ENCODE measurements around the gene TAF11L14. TPM values are rescaled to one million over a fixed set of nuclear protein-coding genes. Genes with fewer than 3 reads are reported as not detected.
A peak's percentile ranks its signal among the peaks of the same experiment; 100 is the strongest.
"Not testable (repeated sequence)": the region's sequence is repeated elsewhere in the genome, so short reads cannot be mapped to it uniquely, and the experiment has no call there.

Gene TAF11L14
- total RNA-seq, 1 donor from 2014 or later, result not detected

GRCh38 chr5:17604951-17605350 lies 29.3 kb upstream of the TAF11L14 start:
- Histone ChIP-seq H3K79me2 (ENCODE audit: low read depth) (no peaks in the 10 kb centered on the region), H3K36me3 (no peaks in the 10 kb centered on the region), H3K27me3 (no peaks in the 10 kb centered on the region), H2AFZ (replicated peaks) (no peak overlapping the region), H3K4me1 (no peaks in the 10 kb centered on the region), H3K4me3 (no peak overlapping the region), H3F3A (ENCODE audit: low read depth) (no peaks in the 10 kb centered on the region), H3K9ac (no peak overlapping the region), H3K4me2 (no peak overlapping the region), H3K9me3 (ENCODE audit: low read depth) (no peaks in the 10 kb centered on the region), H4K20me1 (ENCODE audit: low read depth) (no peaks in the 10 kb centered on the region), H3K27ac (no peak overlapping the region)
- no peaks in the 10 kb centered on the region for H3K9me3 Mint-ChIP-seq
- no peak overlapping the region for H3K27ac Mint-ChIP-seq
- no peaks in the 10 kb centered on the region for H3K4me1 Mint-ChIP-seq
- no peak overlapping the region for H3K4me3 Mint-ChIP-seq
- no peak for TF ChIP-seq CTCF (IDR thresholded peaks at IDR 0.05)
- TF ChIP-seq EZH2 (IDR thresholded peaks at IDR 0.05), result no peak
- TF ChIP-seq EZH2phosphoT487 (IDR thresholded peaks at IDR 0.05), result no peak
- no peak for DNase-seq (ENCODE audit: low spot score)
- no peaks in the 10 kb centered on the region for H3K27me3 Mint-ChIP-seq (ENCODE audit: insufficient read depth, low read depth)
- no peaks in the 10 kb centered on the region for H3K36me3 Mint-ChIP-seq

GRCh38 chr5:17607461-17607860 lies 26.8 kb upstream of the TAF11L14 start:
- not testable (repeated sequence) for H3K9me3 ChIP-seq (ENCODE audit: low read depth); H3K4me1 ChIP-seq; H3K9ac ChIP-seq; H3K79me2 ChIP-seq (ENCODE audit: low read depth); H3K27me3 Mint-ChIP-seq (ENCODE audit: insufficient read depth, low read depth); H3K4me1 Mint-ChIP-seq; H3K4me3 ChIP-seq; DNase-seq (ENCODE audit: low spot score); H2AFZ ChIP-seq (replicated peaks); H3F3A ChIP-seq (ENCODE audit: low read depth); H3K27ac ChIP-seq; H3K4me3 Mint-ChIP-seq; H4K20me1 ChIP-seq (ENCODE audit: low read depth); H3K36me3 ChIP-seq; H3K27ac Mint-ChIP-seq; H3K27me3 ChIP-seq; H3K9me3 Mint-ChIP-seq; H3K36me3 Mint-ChIP-seq; H3K4me2 ChIP-seq

- peak within 1 kb of the TSS; percentile 42 for H3K27ac Mint-ChIP-seq
- DNase-seq (ENCODE audit: low spot score), result not testable (repeated sequence)
Observed at GRCh38 chr5:17610092-17610491, 24.2 kb upstream of the TAF11L14 start, which contains the start of gene TAF11L12. TAF11L12 (plus strand) TSS chr5:17610392.

GRCh38 chr5:17614872-17615605 lies 19.2 kb upstream of the TAF11L14 start:
- no peak overlapping the region for H3K27ac Mint-ChIP-seq
- DNase-seq (ENCODE audit: low spot score), result no peak

More at GRCh38 chr5:17610092-17610491, 24.2 kb upstream of the TAF11L14 start, which contains the start of gene TAF11L12:
- H3K4me2 ChIP-seq; H3K36me3 ChIP-seq; H3K4me1 ChIP-seq; H3K27ac ChIP-seq; H3K27me3 Mint-ChIP-seq (ENCODE audit: insufficient read depth, low read depth); H3K36me3 Mint-ChIP-seq; H3F3A ChIP-seq (ENCODE audit: low read depth); H3K9ac ChIP-seq; H3K4me1 Mint-ChIP-seq; H4K20me1 ChIP-seq (ENCODE audit: low read depth); H3K4me3 Mint-ChIP-seq; H2AFZ ChIP-seq (replicated peaks); H3K27me3 ChIP-seq; H3K9me3 ChIP-seq (ENCODE audit: low read depth); H3K9me3 Mint-ChIP-seq; H3K4me3 ChIP-seq; H3K79me2 ChIP-seq (ENCODE audit: low read depth): not testable (repeated sequence)

More at GRCh38 chr5:17614872-17615605, 19.2 kb upstream of the TAF11L14 start:
- H2AFZ ChIP-seq (replicated peaks), result no peak overlapping the region
- H3K27ac ChIP-seq, result no peak overlapping the region
- no peaks in the 10 kb centered on the region for H3F3A ChIP-seq (ENCODE audit: low read depth)
- H3K36me3 Mint-ChIP-seq, result no peaks in the 10 kb centered on the region
- no peaks in the 10 kb centered on the region for H3K79me2 ChIP-seq (ENCODE audit: low read depth)
- no peak overlapping the region for H3K4me2 ChIP-seq
- no peaks in the 10 kb centered on the region for H3K4me1 Mint-ChIP-seq
- H3K4me1 ChIP-seq, result no peaks in the 10 kb centered on the region
- no peak overlapping the region for H3K9ac ChIP-seq
- H3K4me3 Mint-ChIP-seq, result no peak overlapping the region
- H3K27me3 ChIP-seq, result no peaks in the 10 kb centered on the region
- no peaks in the 10 kb centered on the region for H3K9me3 Mint-ChIP-seq
- H3K9me3 ChIP-seq (ENCODE audit: low read depth), result no peaks in the 10 kb centered on the region
- no peaks in the 10 kb centered on the region for H3K27me3 Mint-ChIP-seq (ENCODE audit: insufficient read depth, low read depth)
- TF ChIP-seq CTCF (IDR thresholded peaks at IDR 0.05) (no peak), EZH2 (IDR thresholded peaks at IDR 0.05) (no peak), EZH2phosphoT487 (IDR thresholded peaks at IDR 0.05) (no peak)
- no peaks in the 10 kb centered on the region for H4K20me1 ChIP-seq (ENCODE audit: low read depth)
- no peaks in the 10 kb centered on the region for H3K36me3 ChIP-seq
- H3K4me3 ChIP-seq, result no peak overlapping the region
